RWPE1 (cell line): ENCODE data around the gene SPEF1.
A peak's percentile ranks its signal among the peaks of the same experiment; 100 is the strongest.

ENCODE experiments used
- CTCF ChIA-PET: fragments of 350-600 bp; sonication (Branson Sonifier 250); formaldehyde crosslinking; extraction: SDS; loops from one replicate; lab custom pipeline; 2021; lab: Yijun Ruan, JAX
- POLR2A ChIA-PET: fragments of 400-600 bp; formaldehyde crosslinking; extraction: SDS; loops from one replicate; lab custom pipeline; 2020; ENCODE audit warnings: antibody characterized with exemption; ENCODE audit not compliant: low non-redundant PET; lab: Yijun Ruan, JAX
- DNase-seq: peaks from one replicate; pipeline ENCODE4 v3.0.0; 2012; ENCODE audit warnings: low spot score
- H3K27ac ChIP-seq: fragments of 450-650 bp; 2 replicates; pipeline ENCODE4 v1.5.1; 2017
- TF ChIP-seq, protein P1 (sequence below): fragments of 450-650 bp; conservative IDR thresholded peaks from 2 replicates; pipeline ENCODE4 v1.5.1; 2017; ENCODE audit warnings: low read depth, mild to moderate bottlenecking

Gene SPEF1

GRCh38 chr20:3777716-3778629 is 3.3 kb downstream of the SPEF1 start:
- TF ChIP-seq, protein P1, sequence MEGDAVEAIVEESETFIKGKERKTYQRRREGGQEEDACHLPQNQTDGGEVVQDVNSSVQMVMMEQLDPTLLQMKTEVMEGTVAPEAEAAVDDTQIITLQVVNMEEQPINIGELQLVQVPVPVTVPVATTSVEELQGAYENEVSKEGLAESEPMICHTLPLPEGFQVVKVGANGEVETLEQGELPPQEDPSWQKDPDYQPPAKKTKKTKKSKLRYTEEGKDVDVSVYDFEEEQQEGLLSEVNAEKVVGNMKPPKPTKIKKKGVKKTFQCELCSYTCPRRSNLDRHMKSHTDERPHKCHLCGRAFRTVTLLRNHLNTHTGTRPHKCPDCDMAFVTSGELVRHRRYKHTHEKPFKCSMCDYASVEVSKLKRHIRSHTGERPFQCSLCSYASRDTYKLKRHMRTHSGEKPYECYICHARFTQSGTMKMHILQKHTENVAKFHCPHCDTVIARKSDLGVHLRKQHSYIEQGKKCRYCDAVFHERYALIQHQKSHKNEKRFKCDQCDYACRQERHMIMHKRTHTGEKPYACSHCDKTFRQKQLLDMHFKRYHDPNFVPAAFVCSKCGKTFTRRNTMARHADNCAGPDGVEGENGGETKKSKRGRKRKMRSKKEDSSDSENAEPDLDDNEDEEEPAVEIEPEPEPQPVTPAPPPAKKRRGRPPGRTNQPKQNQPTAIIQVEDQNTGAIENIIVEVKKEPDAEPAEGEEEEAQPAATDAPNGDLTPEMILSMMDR, result no peak
- POLR2A ChIA-PET, result interaction anchor here (0.6 kb wide), 1 partner anchor 35 kb away, joined by 4 read pairs; no protein-coding TSS in a partner anchor
- DNase-seq, result peak; percentile 63
- CTCF ChIA-PET, result interaction anchor here (0.8 to 3.4 kb wide), 6 partner anchors 8 to 101 kb away, joined by 3 to 18 read pairs (median 5); partner anchors contain the start of genes AP5S1 and CENPB
- peak overlapping the region; percentile 3; the same call in 1 of the 2 replicates for H3K27ac ChIP-seq

DNA sequence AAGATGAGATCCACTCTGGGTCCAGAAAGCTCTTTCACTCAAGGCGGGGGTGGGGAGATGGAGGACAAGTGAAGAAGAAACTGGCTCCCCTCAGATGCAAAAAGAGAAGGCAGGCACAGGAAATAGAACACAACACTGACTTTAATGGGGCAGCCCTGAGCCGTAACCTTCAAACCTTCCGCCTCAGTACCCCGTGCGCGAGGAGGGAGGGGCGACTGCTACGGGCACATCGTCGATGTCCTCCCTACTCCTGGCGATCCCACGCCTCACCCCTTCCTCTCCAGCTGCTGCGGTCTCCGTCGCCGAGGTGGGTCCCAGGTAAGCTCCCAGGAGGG is 3.9 kb downstream of the SPEF1 start:
- DNase-seq, result no peak
- TF ChIP-seq, protein P1, result no peak
- H3K27ac ChIP-seq, result peak overlapping the region; percentile 3; the same call in 1 of the 2 replicates
- ChIA-PET CTCF (interaction anchor here (0.9 to 3.4 kb wide), 2 partner anchors 9 to 101 kb away, joined by 5 to 18 read pairs; no protein-coding TSS in a partner anchor), POLR2A (no interaction called here)

- ChIA-PET CTCF (no interaction called here), POLR2A (no interaction called here)
- DNase-seq, result no peak
- TF ChIP-seq, protein P1, result no peak
- no peak overlapping the region for H3K27ac ChIP-seq
Measured at GRCh38 chr20:3775457-3776108, 5.7 kb downstream of the SPEF1 start.

- DNase-seq, result no peak
- ChIA-PET CTCF (interaction anchor here (0.8 kb wide), 1 partner anchor 10 kb away, joined by 4 read pairs; no protein-coding TSS in a partner anchor), POLR2A (no interaction called here)
- no peak overlapping the region for H3K27ac ChIP-seq
- TF ChIP-seq, protein P1, result no peak
Measured at GRCh38 chr20:3771552-3772058, 9.6 kb downstream of the SPEF1 start.

DNA sequence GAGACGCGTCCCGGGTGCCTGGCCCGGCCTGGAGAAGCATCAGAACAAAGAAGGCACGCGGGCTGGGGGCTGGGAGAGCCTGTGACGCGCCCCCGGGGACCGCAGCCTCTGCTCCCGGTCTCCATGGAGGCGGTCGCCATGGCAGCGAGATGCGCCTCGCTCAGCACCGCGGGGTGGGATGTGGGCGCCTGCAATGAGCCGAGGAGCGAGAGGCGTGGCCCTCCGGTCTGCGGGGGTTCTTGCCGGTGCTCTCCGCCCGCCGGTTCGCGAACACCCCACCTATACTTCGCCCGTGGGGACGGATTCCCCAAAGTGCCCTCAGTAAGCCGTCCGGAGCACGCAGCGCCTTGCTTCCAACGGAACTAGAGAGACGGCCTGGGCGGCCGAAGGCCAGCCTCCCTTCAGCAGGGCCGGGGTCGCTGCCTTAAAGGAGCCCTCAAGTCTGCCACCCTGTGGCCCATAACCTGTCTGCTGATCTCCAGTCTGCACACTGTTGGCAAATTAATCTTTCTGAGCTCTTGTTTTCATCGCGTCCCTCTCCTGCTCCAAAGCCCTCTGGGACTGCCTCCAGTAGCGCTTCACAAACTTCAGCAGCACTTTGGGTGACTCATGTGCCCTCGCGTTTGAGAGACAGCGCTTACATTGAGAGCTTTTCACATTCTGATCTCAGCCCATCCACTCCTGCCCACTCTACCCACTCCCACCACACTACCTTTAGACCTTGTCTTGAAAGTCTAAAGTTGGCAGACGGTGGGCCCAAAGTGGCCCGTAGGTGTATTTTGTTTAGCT is 12.7 kb downstream of the SPEF1 start:
- POLR2A ChIA-PET, result interaction anchor here (0.7 to 1.6 kb wide), 2 partner anchors 13 to 105 kb away, joined by 3 read pairs; partner anchors contain the start of gene SPEF1
- peak overlapping the region; percentile 90 for H3K27ac ChIP-seq
- TF ChIP-seq, protein P1, result peak; percentile 73
- DNase-seq, result peak; percentile 67
- CTCF ChIA-PET, result interaction anchor here (0.6 to 2.4 kb wide), 16 partner anchors 9 to 659 kb away, joined by 3 to 10 read pairs (median 4); partner anchors contain the start of genes CENPB and SPEF1
